Measurements from ENCODE around the gene DIPK1A.

DNA sequence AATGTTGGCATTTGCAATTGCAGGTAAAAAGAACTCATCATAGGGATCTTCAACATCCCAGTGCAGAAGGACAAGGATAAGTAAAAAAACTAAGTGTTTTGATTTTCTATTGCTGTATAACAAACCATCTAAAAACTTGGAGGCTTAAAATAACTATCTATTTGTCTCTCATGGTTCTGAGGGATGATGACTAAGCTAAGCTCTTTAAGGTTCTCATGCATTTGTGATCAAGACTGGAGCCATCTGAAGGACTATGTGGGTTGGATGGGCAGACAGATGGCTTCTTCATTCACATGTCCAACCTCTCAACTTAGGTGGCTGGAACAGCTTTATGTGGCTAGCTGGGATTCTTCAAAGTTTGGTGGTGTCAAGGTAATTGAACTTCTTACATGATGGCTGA is 78.0 kb downstream of the DIPK1A start:
- TF ChIP-seq ZFX (IDR thresholded peaks at IDR 0.05; ENCODE audit: borderline replicate concordance) = no peak
- TF ChIP-seq, protein P1, sequence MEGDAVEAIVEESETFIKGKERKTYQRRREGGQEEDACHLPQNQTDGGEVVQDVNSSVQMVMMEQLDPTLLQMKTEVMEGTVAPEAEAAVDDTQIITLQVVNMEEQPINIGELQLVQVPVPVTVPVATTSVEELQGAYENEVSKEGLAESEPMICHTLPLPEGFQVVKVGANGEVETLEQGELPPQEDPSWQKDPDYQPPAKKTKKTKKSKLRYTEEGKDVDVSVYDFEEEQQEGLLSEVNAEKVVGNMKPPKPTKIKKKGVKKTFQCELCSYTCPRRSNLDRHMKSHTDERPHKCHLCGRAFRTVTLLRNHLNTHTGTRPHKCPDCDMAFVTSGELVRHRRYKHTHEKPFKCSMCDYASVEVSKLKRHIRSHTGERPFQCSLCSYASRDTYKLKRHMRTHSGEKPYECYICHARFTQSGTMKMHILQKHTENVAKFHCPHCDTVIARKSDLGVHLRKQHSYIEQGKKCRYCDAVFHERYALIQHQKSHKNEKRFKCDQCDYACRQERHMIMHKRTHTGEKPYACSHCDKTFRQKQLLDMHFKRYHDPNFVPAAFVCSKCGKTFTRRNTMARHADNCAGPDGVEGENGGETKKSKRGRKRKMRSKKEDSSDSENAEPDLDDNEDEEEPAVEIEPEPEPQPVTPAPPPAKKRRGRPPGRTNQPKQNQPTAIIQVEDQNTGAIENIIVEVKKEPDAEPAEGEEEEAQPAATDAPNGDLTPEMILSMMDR (IDR thresholded peaks at IDR 0.05) = no peak
